ENCODE measurements around the gene SDF2L1.
"Not testable (repeated sequence)": the region's sequence is repeated elsewhere in the genome, so short reads cannot be mapped to it uniquely, and the experiment has no call there.

Gene SDF2L1

GRCh38 chr22:21612858-21613257 is 29.2 kb upstream of the SDF2L1 start:
- ATAC-seq, result no peak
- peaks cover 12% of the 10 kb centered on the region for H3K4me1 Mint-ChIP-seq

GRCh38 chr22:21613553-21614233 is 28.4 kb upstream of the SDF2L1 start:
- no peak overlapping the region for H3K4me3 Mint-ChIP-seq
- peaks cover 12% of the 10 kb centered on the region for H3K4me1 Mint-ChIP-seq
- DNase-seq (no peak), ATAC-seq (no peak)
- H3K27me3 Mint-ChIP-seq, result no peaks in the 10 kb centered on the region
- H3K27ac Mint-ChIP-seq, result peak overlapping the region; percentile 13 to 72
- no peaks in the 10 kb centered on the region for H3K9me3 Mint-ChIP-seq

More at GRCh38 chr22:21612858-21613257, 29.2 kb upstream of the SDF2L1 start:
- Mint-ChIP-seq H3K27ac (peak overlapping the region in 1 of 2 donors; percentile 83), H3K27me3 (no peaks in the 10 kb centered on the region), H3K9me3 (no peaks in the 10 kb centered on the region), H3K4me3 (no peak overlapping the region)
- DNase-seq, result no peak

GRCh38 chr22:21615731-21616130 is 26.4 kb upstream of the SDF2L1 start:
- H3K27ac Mint-ChIP-seq, result no peak overlapping the region
- peaks cover 18% of the 10 kb centered on the region for H3K4me1 Mint-ChIP-seq
- ATAC-seq, result no peak
- no peak for DNase-seq
- no peaks in the 10 kb centered on the region for H3K9me3 Mint-ChIP-seq
- no peak overlapping the region for H3K4me3 Mint-ChIP-seq
- no peaks in the 10 kb centered on the region for H3K27me3 Mint-ChIP-seq

GRCh38 chr22:21617337-21617736 is 24.8 kb upstream of the SDF2L1 start:
- not testable (repeated sequence) for H3K9me3 Mint-ChIP-seq, DNase-seq, H3K4me3 Mint-ChIP-seq, ATAC-seq, H3K27ac Mint-ChIP-seq, H3K27me3 Mint-ChIP-seq
- H3K4me1 Mint-ChIP-seq, result peaks cover 32% of the 10 kb centered on the region

GRCh38 chr22:21621025-21621424 is 21.1 kb upstream of the SDF2L1 start:
- no peak overlapping the region for H3K27ac Mint-ChIP-seq
- H3K9me3 Mint-ChIP-seq, result no peaks in the 10 kb centered on the region
- peaks cover 54% of the 10 kb centered on the region for H3K4me1 Mint-ChIP-seq
- ATAC-seq, result no peak
- H3K4me3 Mint-ChIP-seq, result no peak overlapping the region
- no peak for DNase-seq
- no peaks in the 10 kb centered on the region for H3K27me3 Mint-ChIP-seq

- Mint-ChIP-seq H3K4me1 (peaks cover 66% of the 10 kb centered on the region), H3K27ac (peak overlapping the region; percentile 57 to 94), H3K9me3 (no peaks in the 10 kb centered on the region), H3K27me3 (no peaks in the 10 kb centered on the region), H3K4me3 (no peak overlapping the region)
- DNase-seq (no peak), ATAC-seq (no peak)
Measured at GRCh38 chr22:21622011-21622918, 19.8 kb upstream of the SDF2L1 start.

GRCh38 chr22:21622919-21623647 is 19.0 kb upstream of the SDF2L1 start:
- no peak for DNase-seq
- H3K27ac Mint-ChIP-seq, result peak overlapping the region in 1 of 2 donors; percentile 89
- H3K4me1 Mint-ChIP-seq, result peaks cover 75% of the 10 kb centered on the region
- no peaks in the 10 kb centered on the region for H3K9me3 Mint-ChIP-seq
- ATAC-seq, result no peak
- H3K27me3 Mint-ChIP-seq, result no peaks in the 10 kb centered on the region
- H3K4me3 Mint-ChIP-seq, result no peak overlapping the region

GRCh38 chr22:21623648-21623970 is 18.5 kb upstream of the SDF2L1 start:
- H3K27me3 Mint-ChIP-seq, result no peaks in the 10 kb centered on the region
- no peaks in the 10 kb centered on the region for H3K9me3 Mint-ChIP-seq
- DNase-seq (no peak), ATAC-seq (peak; percentile 6)
- H3K4me3 Mint-ChIP-seq, result no peak overlapping the region
- peaks cover 80% of the 10 kb centered on the region for H3K4me1 Mint-ChIP-seq
- no peak overlapping the region for H3K27ac Mint-ChIP-seq

- peak in 1 of 2 donors; percentile 34 for DNase-seq
- H3K27me3 Mint-ChIP-seq, result no peaks in the 10 kb centered on the region
- H3K27ac Mint-ChIP-seq, result peak overlapping the region; percentile 9 to 90
- H3K9me3 Mint-ChIP-seq, result no peaks in the 10 kb centered on the region
- ATAC-seq, result no peak
- peaks cover 85% of the 10 kb centered on the region for H3K4me1 Mint-ChIP-seq
- no peak overlapping the region for H3K4me3 Mint-ChIP-seq
Measured at GRCh38 chr22:21624120-21624879, 17.8 kb upstream of the SDF2L1 start.

- Mint-ChIP-seq H3K27ac (peak overlapping the region; percentile 57 to 90), H3K4me1 (peaks cover 83% of the 10 kb centered on the region), H3K27me3 (no peaks in the 10 kb centered on the region), H3K4me3 (no peak overlapping the region), H3K9me3 (no peaks in the 10 kb centered on the region)
- ATAC-seq (no peak), DNase-seq (no peak)
Measured at GRCh38 chr22:21624880-21625791, 17.0 kb upstream of the SDF2L1 start.

GRCh38 chr22:21626073-21626734 is 15.9 kb upstream of the SDF2L1 start:
- ATAC-seq (no peak), DNase-seq (no peak)
- Mint-ChIP-seq H3K27me3 (no peaks in the 10 kb centered on the region), H3K4me3 (peak overlapping the region; percentile 48 to 57), H3K4me1 (peaks cover 83% of the 10 kb centered on the region), H3K27ac (peak overlapping the region; percentile 27 to 67), H3K9me3 (no peaks in the 10 kb centered on the region)

GRCh38 chr22:21626735-21627469 is 15.2 kb upstream of the SDF2L1 start:
- H3K4me3 Mint-ChIP-seq, result peak overlapping the region; percentile 48 to 96
- H3K4me1 Mint-ChIP-seq, result peaks cover 84% of the 10 kb centered on the region
- DNase-seq (no peak), ATAC-seq (no peak)
- no peaks in the 10 kb centered on the region for H3K27me3 Mint-ChIP-seq
- peak overlapping the region; percentile 68 to 95 for H3K27ac Mint-ChIP-seq
- no peaks in the 10 kb centered on the region for H3K9me3 Mint-ChIP-seq
